LoVo (cell line): ENCODE measurements around the gene RCAN1.
A peak's percentile ranks its signal among the peaks of the same experiment; 100 is the strongest.
"Not testable (repeated sequence)": the region's sequence is repeated elsewhere in the genome, so short reads cannot be mapped to it uniquely, and the experiment has no call there.

ENCODE experiments used
- DNase-seq: peaks from one replicate; pipeline ENCODE4 v3.0.0-alpha.2; 2016; ENCODE audit warnings: low spot score

Gene RCAN1

DNA sequence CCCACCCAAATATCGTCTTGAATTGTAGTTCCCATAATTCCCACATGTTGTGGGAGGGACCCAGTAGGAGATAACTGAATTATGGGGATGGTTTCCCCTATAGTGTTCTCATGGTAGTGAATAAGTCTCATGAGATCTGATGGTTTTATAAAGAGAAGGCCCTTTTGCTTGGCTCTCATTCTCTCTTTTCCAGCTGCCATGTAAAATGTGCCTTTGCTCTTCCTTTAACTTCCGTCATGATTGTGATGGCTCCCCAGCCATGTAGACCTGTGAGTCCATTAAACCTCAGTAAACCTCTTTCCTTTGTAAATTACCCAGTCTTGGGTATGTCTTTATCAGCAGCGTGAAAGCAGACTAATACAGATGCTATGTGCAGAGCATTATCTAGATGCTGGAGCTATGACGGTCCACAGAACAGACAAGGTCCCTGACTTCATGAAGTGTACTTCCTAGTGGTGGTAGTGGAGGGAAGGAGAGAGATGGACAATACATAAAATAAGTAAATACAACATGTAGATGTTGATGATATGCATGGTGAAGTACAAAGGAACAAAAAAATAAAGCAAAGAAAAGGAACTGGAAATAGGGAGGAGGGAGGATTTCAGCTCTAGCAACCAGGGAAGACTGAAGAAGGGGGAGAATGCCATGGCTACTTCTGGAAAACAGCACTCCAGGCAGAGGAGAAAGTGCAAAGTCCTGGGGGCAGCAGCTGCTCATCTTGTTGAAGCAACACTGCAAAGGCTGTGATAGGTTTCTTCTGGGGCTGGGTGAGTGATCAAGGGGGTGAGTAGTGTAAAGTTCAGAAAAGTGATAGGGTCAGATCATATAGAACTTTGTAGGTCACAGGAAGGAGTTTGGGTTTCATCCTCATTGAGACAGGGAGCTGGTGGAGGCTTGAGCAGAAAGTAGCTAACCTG is 6.8 kb upstream of the RCAN1 start:
- DNase-seq: no peak

DNA sequence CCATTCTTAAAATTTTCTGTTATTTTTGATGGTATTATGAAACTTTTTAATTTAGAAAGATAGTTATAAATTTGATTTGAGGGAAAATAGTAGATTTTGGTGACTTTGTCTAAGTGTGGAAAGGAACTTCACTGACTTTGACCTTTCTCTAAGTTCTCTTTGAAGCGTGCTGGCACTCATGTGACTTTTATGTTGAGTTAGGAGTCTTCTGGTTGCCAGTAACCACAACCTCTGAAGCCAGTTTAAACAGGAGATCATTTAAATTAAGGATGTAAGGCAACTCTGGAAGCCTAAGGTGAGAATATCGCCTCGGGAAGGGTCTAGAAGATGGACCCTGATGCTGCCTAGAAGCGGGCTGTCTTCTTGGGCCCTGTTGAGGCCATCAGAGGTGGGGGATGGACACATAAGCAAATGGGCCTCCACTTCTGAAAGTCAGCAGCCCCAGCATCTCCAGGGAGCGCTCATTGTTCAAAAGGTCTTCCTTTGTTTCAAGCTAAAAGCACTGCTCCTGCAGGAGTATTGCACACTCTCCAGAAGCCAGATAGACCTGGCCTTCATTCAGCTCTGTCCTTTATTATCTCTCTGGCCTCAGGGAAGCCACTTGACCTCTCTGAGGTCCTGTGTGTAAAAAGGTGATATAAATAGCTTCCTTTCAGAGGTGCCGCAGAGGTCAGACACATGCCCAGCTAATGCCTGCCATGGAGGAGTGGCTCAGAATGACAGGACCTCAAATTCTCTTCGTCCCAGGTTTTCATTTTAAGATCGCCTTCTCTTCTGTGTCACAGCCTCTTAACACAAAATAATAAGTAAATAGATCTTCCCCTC is 5.1 kb upstream of the RCAN1 start:
- DNase-seq: no peak

DNA sequence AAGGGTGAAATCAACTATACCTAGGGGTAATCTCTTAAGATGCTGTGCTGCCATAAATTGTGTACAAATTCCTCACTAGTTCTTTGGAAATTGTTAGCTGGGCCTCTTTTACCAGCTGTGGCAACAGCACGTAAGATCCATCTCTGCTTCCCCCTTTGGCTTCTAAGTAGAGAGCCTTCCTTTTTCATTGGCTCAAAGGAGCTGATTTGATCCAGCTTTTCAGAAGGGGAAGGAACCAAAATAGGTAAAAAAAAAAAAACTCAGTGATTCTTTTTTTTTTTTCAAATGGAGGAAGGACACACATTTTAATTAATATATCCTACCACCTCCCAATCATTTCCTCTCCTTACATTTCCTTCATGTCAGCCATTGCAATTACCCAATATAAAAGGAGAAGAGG is 4.0 kb upstream of the RCAN1 start:
- DNase-seq: no peak

DNA sequence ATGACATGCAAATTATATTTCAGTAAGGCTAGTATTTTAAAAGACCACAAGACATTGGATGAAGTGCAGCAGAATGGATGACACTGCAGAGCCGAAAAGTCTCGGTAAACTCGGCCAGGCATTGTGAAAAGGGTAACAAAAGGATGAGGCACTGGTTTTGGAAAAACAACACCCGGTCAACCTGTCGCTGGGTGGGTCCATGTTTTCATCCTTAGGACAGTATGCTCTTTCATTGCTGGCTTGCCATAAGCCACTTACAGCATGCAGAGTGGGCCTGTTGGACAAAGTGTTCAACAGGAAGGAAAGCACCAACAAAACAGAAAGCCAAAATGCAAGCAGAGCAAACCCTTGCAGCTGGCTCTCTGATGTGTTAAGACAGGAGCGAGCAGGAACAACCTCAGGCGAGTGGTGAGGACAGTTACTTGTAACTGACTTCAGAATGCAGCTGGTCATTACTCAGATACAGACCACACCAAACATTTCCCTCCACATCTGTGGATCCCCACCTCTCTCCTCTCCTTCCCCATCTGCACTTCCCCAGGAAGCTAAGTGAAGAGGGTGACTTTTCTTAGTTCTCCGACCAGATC is 2.9 kb upstream of the RCAN1 start:
- DNase-seq: no peak

DNA sequence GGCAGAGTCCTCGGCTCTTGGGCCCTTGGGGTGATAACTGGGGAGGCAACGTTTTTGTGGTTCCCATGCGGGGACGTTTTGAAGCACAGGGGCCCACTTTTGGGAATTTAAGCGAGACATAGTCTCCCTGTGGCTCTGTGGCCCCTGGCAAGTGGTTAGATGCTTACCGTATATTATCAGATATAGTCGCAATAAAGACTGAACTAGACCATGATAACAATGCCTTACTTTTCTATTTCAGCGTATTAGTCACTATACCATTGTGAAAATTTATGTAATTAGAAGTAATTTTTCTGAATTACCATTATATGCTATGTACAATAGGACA is 538 bp upstream of the RCAN1 start:
- no peak for DNase-seq

DNA sequence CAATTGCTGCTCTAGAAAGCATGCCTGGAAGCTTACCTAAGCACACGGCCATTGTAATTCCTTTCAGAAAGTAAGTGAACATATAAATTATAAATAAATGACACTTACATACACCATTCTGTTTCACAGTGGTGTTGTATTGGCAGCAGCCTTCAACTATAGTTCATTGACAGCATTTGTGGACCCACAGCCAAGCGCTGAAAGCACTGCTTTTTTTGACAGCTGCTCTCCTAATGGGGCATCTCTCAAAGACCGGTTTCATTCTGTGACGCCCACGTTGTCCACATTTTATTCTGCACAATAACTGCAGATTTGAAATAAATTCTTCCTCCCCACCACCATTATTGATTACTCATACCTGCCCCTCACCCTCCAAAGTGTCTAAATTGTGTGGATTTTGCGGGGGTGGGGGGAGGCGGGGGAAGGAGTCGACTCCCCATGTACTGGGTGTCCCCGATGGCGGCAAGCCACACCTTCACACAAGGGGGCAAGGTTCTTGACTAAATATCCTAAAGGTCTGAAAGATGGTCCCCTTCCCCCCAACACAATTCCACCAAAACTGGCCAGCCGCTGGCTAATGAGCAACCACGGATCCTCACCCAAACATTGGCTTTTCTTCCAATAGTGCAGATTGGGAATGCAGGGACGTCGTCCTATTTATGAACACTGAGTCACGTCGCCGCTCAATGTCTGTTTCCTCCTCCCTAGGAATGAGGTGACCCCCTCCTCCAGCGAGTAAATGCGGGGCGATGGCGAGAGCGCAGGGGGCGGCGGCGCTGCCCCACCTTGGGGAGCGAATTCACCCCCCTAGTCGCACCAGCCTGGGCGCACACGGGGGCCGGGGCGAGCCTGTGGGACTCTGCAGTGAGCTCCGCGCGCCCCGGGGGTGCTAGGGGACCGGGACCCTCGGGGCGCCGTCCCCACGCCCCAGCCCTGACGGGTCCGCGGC is 960 bp downstream of the RCAN1 start:
- no peak for DNase-seq

DNA sequence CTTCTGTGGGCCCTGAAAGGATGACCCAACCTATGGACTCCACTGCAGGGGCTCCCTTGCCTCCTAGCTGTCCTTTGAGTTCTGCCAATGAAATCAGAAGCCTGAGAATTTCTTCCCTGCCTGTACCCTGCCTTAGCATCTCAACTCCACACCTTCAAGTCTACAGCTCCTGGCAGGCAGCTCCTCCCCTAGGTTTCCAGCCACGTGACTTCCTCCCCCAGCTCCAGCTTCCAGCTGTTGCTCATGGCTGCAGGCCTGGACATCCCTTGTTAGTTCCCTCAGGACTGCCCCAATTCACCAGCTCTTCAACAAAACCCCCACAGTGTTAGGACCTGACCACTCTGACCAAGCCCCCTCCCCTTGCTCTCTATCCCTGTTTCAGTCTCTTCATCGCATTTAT is 2.4 kb downstream of the RCAN1 start:
- DNase-seq: no peak

DNA sequence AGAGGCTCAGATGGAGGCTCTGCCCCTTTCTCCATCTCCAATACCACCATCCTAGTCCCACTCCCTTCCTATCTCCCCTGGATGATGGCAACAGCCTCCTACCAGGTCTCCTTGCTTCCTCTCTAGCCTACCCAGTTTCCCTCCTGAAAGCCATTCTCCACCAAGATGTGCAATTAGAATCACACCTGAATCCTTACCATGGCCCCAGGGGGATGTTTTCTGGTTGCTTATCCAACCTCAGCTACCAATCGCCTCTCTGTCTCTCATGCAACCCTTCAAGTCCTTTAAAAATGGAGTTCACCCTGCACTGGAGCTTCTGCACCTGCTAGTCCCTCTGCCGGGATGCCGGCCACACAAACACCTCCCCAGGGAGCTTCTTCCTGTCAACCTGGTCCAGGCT is 2.9 kb downstream of the RCAN1 start:
- no peak for DNase-seq

DNA sequence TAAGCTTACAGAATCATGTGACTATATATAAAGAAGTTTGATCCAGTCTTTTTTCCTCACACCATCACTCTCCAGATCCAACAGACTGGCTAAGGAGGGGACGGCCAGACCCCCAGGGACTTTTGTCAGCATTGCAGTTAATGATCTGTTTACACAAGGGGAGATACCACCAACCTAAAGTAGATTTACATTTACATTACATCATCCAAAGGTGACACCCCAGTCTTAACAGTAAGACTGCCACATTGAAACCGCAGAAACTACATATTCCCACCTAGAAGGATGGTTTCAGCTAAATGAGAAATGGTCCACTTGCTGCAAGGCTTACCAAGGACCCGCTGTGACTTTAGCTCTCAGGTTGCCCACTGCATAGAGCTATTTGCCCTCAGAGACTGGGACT is 3.4 kb downstream of the RCAN1 start:
- DNase-seq: no peak

DNA sequence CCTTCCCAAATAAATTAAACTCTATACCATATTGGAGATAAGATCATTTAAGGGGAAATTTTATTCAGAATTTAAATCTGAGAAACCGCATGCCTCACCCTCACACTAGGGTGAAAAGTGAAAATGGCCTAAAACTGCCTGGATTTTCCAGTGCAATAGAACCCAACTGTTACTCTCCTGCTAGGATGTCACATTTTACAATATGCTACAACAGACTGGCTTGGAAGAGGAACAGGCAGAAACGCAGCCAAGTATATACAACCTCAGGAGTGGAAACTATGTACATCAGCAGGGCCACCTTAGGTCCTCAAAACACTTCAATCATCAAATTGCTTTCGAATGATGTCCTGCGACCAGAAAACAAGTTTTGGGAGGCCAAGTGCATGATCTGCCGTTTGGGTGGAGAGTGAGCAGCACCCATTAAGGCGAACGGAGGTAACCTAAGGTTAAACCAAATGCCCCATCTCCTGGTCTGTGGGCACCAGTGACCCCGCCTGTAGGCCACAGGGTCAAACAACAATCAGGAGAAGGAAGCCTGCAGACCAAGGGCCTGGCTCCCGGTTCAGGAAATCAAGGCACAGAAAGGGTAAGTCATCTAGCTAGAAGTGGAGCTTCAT is 4.9 kb downstream of the RCAN1 start:
- DNase-seq: no peak

DNA sequence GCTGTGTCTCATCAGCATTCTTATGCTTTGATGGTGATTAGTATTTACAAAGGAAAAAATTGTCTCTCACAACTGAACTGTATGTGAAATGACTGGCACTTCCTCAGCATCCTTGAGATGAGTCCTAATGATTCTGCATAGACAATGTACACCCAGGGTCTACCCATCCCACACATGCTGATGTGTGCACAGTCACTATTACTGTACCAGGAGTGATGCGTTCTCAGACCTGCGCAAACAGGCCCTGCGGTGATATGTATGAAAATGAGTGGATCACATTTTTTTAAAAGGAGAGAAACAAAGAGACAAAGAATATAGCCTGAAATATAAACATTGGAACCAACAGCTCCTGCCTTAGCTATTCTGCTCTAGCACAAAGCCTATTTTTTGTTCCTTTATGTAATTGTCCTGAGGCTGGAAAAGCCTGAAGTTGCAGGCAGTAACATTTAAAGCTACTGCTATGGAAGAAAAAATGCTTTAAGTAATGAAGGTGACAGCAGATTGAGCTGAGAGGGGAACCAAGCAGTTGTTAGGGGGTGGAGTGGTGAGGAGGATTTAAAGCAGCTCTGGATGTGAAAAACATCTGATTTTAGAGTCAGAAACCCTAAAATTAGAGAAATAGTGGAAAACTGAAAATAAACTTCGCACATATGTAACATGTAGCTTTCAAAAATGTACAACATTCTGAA is 5.5 kb downstream of the RCAN1 start:
- no peak for DNase-seq

DNA sequence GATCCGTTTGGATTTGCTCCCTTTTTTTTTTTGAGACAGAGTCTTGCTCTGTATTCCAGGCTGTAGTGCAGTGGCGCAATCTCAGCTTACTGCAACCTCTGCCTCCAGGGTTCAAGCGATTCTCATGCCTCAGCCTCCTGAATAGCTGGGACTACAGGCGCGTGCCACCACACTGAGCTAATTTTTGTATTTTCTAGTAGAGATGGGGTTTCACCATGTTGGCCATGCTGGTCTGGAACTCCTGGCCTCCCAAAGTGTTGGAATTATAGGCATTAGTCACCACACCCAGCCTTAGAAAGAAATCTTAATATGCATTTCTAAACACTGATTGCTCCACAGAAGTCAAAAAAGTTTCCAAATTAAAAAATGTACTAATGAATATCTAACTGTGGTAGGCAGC is 7.5 kb downstream of the RCAN1 start:
- not testable (repeated sequence) for DNase-seq

DNA sequence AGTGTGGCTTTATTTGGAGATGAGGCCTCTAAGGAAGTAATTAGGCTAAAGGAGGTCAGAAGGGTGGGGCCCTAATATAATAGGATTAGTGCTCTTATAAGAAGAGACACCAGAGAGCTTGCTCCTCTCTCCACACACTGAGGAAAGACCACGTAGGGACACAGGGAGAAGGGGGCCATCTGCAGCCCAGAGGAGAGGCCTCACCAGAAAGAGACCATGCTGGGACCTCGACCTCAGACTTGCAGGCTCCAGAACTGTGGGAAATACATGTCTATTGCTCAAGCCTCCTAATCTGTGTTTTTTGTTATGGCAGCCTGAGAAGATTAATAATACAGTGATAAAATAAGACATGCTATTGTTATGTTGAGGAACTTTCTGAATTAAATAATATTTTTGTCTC is 8.3 kb downstream of the RCAN1 start:
- no peak for DNase-seq

DNA sequence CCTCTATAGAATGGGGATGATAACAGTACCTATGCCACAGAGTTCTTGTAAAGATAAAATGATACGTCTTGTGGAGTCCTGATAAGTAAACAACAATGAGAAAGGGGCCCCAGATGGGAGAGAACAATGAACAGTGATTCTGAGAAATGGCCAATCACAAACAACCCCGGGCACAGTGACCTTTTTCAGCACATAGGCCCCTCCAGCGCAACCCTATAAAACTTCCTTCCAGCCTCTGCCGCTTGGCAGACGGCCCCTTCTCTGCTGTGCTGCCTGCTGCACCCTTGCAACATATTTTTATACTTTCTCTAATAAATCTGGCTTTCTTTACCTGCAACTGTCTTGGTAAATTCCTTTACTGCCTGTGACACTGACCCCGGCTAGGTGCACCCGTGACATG is 8.9 kb downstream of the RCAN1 start:
- DNase-seq: no peak

DNA sequence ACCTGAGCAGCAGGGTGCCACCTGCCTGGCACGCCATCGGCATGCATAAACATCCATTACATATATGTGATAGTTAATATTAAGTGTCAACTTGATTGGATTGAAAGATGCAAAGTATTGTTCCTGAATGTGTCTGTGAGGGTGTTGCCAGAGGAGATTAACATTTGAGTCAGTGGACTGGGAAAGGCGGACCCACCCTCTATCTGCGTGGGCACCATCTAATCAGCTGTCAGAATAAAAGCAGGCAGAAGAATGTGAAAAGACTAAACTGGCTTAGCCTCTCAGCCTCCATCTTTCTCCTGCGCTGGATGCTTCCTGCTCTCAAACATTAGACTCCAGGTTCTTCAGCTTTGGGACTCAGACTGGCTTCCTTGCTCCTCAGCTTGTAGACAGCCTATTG is 10.0 kb downstream of the RCAN1 start:
- DNase-seq: not testable (repeated sequence)

DNA sequence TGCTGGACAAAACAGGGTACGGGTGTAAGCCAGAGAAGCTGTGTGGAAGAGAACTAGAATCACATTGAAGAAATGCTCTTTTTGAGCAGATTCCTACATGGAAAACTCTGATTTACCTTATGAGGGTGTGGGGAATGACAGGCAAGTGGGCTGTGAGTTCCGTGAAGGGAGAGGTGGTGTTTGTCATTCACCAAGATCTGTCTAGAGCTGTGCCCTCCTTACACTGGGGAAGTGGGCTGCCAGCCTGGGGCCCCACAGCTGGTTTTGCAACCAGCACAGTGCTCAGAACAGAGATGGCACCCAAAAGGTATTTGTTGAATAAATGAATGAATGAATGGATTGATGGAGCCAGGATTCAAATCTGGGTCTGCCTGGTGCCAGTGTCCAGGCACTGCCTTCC is 10.4 kb downstream of the RCAN1 start:
- DNase-seq: no peak

DNA sequence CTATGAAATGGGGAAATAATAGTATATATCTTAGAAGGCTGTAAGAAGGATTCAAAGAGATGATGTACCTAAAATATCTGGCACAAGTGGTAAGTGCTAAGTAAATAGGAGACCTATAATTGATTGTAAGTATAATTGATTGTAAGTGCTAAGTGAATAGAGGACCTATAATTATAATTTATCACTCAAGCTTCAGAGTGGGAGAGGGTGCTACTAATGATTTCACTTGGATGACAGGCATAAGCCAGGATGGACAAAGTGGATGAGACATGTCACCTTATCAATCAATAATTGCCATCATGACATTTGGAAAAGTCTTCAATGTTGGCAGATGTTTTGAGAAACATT is 11.2 kb downstream of the RCAN1 start:
- DNase-seq: no peak

DNA sequence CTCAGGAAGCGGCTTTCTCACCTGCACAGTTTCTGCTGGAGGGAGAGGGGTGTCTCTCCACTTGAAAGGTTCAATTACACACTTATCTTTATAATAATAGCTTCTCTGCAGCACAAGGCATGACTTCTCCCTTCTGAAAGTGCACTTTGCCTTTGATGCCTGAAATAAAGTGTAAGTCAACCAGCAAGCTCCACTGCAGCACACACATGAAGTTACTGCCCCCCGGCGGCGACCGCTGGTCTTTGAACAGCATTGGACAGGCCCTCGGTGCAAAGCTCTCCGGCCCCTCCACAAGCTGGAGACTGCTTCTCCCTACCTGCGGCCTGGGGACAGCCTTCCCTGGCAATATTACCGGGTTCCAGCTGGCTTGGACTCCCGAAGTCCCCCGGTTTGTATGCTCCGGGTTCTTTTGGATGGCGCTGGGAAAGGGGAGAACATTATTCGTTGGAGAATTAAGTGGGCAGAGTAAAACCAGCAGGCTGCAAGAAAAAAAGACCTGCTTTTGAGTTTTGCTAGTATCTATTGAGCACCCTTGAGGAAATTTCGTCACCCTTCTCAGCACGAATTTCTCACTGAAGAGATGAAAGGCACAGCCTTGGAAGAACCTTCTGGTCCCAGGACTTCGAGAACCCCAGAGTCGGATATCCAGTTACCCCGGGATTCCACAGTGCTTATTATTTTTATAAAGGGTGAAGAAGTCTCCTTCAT is 11.8 kb downstream of the RCAN1 start:
- DNase-seq: peak; percentile 29

DNA sequence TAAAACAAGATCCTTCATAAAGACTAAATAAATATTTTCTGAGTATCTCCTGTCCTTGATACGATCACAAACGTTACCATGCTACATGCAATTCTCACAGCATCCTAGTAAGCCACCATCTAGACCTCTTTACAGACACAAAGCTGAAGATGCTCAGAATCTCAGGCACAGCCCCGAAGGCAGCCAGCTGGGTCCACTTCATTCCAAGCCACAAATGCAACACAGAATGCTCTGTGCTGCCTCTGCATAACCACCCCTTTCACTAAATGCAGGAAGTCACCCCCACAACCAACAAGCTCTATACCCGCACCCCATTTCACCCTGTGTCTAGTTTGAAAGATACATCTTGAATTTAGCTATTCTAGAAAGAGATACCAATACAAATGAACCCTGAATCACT is 12.9 kb downstream of the RCAN1 start:
- DNase-seq: no peak

DNA sequence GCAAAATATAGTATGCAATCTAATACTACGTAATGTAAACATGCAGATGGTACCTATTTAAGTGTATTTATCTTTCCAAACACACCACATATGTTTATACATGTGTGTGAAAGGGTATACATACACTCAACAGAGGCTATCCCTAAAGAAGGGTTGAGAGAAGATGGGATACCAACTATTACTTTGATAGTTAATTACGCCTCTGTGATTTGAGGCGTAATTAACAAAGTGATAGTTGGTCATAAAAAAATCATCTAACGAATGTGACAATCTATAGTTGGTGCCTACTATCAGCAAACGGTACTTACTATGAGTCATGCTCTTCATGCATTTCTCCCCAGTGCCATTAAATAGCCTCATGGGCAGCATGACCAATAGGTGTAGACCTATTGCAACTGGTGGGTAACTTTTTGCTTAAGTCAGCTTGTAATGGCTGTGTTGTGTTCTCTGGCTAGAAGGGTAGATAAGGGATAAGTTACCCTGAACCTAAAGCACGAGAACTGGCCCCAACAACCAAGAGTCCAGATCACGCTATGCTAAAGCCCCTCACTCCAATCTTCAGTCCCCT is 15.3 kb downstream of the RCAN1 start:
- DNase-seq: no peak
